ENCODE data around the gene SLC38A3.

The SLC38A3 gene

GRCh38 chr3:50169232-50169832 lies 35.7 kb upstream of the SLC38A3 start:
- no peak for DNase-seq

GRCh38 chr3:50169858-50170257 lies 35.2 kb upstream of the SLC38A3 start:
- DNase-seq, result no peak

- no peak for DNase-seq
Observed at GRCh38 chr3:50170689-50171088, 34.4 kb upstream of the SLC38A3 start.

GRCh38 chr3:50171540-50172301 lies 33.4 kb upstream of the SLC38A3 start:
- DNase-seq, result no peak

- DNase-seq, result no peak
Observed at GRCh38 chr3:50172626-50173220, 32.3 kb upstream of the SLC38A3 start.

GRCh38 chr3:50173685-50174516 lies 31.2 kb upstream of the SLC38A3 start:
- DNase-seq, result no peak

- no peak for DNase-seq
Observed at GRCh38 chr3:50174517-50174895, 30.6 kb upstream of the SLC38A3 start.

GRCh38 chr3:50174947-50175524 lies 30.0 kb upstream of the SLC38A3 start:
- no peak for DNase-seq

GRCh38 chr3:50177346-50177745 lies 27.7 kb upstream of the SLC38A3 start:
- DNase-seq, result no peak

GRCh38 chr3:50179710-50180109 lies 25.4 kb upstream of the SLC38A3 start:
- DNase-seq, result no peak

GRCh38 chr3:50181985-50182384 lies 23.1 kb upstream of the SLC38A3 start:
- no peak for DNase-seq

- no peak for DNase-seq
Observed at GRCh38 chr3:50182533-50183099, 22.5 kb upstream of the SLC38A3 start.

GRCh38 chr3:50183755-50184154 lies 21.3 kb upstream of the SLC38A3 start:
- DNase-seq, result no peak

GRCh38 chr3:50184242-50184978 lies 20.7 kb upstream of the SLC38A3 start:
- no peak for DNase-seq

- no peak for DNase-seq
Observed at GRCh38 chr3:50185230-50185629, 19.8 kb upstream of the SLC38A3 start.

GRCh38 chr3:50186096-50186495 lies 19.0 kb upstream of the SLC38A3 start:
- DNase-seq, result no peak

- DNase-seq, result no peak
Observed at GRCh38 chr3:50187750-50188149, 17.3 kb upstream of the SLC38A3 start.

- no peak for DNase-seq
Observed at GRCh38 chr3:50189274-50189673, 15.8 kb upstream of the SLC38A3 start.

GRCh38 chr3:50189989-50190388 lies 15.1 kb upstream of the SLC38A3 start:
- no peak for DNase-seq

GRCh38 chr3:50190936-50191660 lies 14.0 kb upstream of the SLC38A3 start, which contains the start of gene GNAT1:
TSS of gene GNAT1 (plus strand) at chr3:50191610. CDS start at chr3:50191726, 116 bp downstream.
- DNase-seq, result no peak

- DNase-seq, result no peak
Observed at GRCh38 chr3:50192124-50192523, 12.9 kb upstream of the SLC38A3 start.
